Measurements from ENCODE around the gene SCAMP1.

SCAMP1 gene

GRCh38 chr5:78514427-78515330 lies 154.3 kb downstream of the SCAMP1 start:
- no peak for DNase-seq (ENCODE audit: low read depth)

- no peak for DNase-seq (ENCODE audit: low read depth)
Observed at GRCh38 chr5:78515670-78516069, 155.3 kb downstream of the SCAMP1 start.

GRCh38 chr5:78518365-78519197 lies 158.2 kb downstream of the SCAMP1 start:
- no peak for DNase-seq (ENCODE audit: low read depth)

- no peak for DNase-seq (ENCODE audit: low read depth)
Observed at GRCh38 chr5:78519198-78519941, 159.0 kb downstream of the SCAMP1 start.

GRCh38 chr5:78521455-78521854 lies 161.0 kb downstream of the SCAMP1 start:
- DNase-seq (ENCODE audit: low read depth): no peak

GRCh38 chr5:78522476-78523260 lies 162.3 kb downstream of the SCAMP1 start:
- DNase-seq (ENCODE audit: low read depth): no peak

- DNase-seq (ENCODE audit: low read depth): no peak
Observed at GRCh38 chr5:78523314-78524193, 163.1 kb downstream of the SCAMP1 start.

- DNase-seq (ENCODE audit: low read depth): no peak
Observed at GRCh38 chr5:78526049-78526525, 165.7 kb downstream of the SCAMP1 start.

GRCh38 chr5:78527054-78527859 lies 166.8 kb downstream of the SCAMP1 start:
- no peak for DNase-seq (ENCODE audit: low read depth)

- DNase-seq (ENCODE audit: low read depth): no peak
Observed at GRCh38 chr5:78527925-78528324, 167.5 kb downstream of the SCAMP1 start.

Data from activated T-cell treated with anti-CD3 and anti-CD28 coated beads for 24 hours (primary cell).